Pulmonary artery endothelial cell (primary cell): ENCODE data around the gene RAD51B. TPM values are rescaled to one million over a fixed set of nuclear protein-coding genes. Genes with fewer than 3 reads are reported as not detected.
"Not testable (repeated sequence)": the region's sequence is repeated elsewhere in the genome, so short reads cannot be mapped to it uniquely, and the experiment has no call there.

Experiments used
- DNase-seq: peaks from one replicate; pipeline ENCODE4 v3.0.0-alpha.2; 2011; ENCODE audit warnings: low read depth, low spot score
- total RNA-seq: library from RNA; depleted of rRNA; stranded (reverse); fragments of >200 nt; gene quantifications from 2 replicates; pipeline ENCODE4 v1.2.3, GENCODE V29; 2014

The RAD51B gene
- total RNA-seq, 1 donor from 2014 or later, result 9.8 TPM

- DNase-seq, result no peak
These were observed 348.0 kb downstream of the RAD51B start for GRCh38 chr14:68167383-68168087.

GRCh38 chr14:68168460-68169109, 349.0 kb downstream of the RAD51B start:
- no peak for DNase-seq

GRCh38 chr14:68172216-68172615, 352.6 kb downstream of the RAD51B start:
- no peak for DNase-seq

- no peak for DNase-seq
These were observed 353.0 kb downstream of the RAD51B start for GRCh38 chr14:68172627-68173026.

GRCh38 chr14:68173227-68173972, 353.8 kb downstream of the RAD51B start:
- no peak for DNase-seq

GRCh38 chr14:68174446-68174845, 354.9 kb downstream of the RAD51B start:
- DNase-seq, result no peak

GRCh38 chr14:68176687-68177086, 357.1 kb downstream of the RAD51B start:
- no peak for DNase-seq

- DNase-seq, result no peak
These were observed 358.1 kb downstream of the RAD51B start for GRCh38 chr14:68177728-68178127.

GRCh38 chr14:68178282-68178681, 358.7 kb downstream of the RAD51B start:
- DNase-seq, result no peak

GRCh38 chr14:68181519-68182326, 362.1 kb downstream of the RAD51B start:
- no peak for DNase-seq

GRCh38 chr14:68182492-68182891, 362.9 kb downstream of the RAD51B start:
- no peak for DNase-seq

- not testable (repeated sequence) for DNase-seq
These were observed 367.1 kb downstream of the RAD51B start for GRCh38 chr14:68186500-68187276.

- DNase-seq, result no peak
These were observed 368.6 kb downstream of the RAD51B start for GRCh38 chr14:68188174-68188573.

GRCh38 chr14:68190032-68190431, 370.5 kb downstream of the RAD51B start:
- no peak for DNase-seq

- DNase-seq, result no peak
These were observed 372.2 kb downstream of the RAD51B start for GRCh38 chr14:68191567-68192321.

- DNase-seq, result no peak
These were observed 373.4 kb downstream of the RAD51B start for GRCh38 chr14:68192935-68193334.

- no peak for DNase-seq
These were observed 374.5 kb downstream of the RAD51B start for GRCh38 chr14:68193970-68194681.

- DNase-seq, result no peak
These were observed 375.5 kb downstream of the RAD51B start for GRCh38 chr14:68195126-68195525.

- DNase-seq, result no peak
These were observed 379.3 kb downstream of the RAD51B start for GRCh38 chr14:68198713-68199495.
